ENCODE data around the gene MED15. TPM values are rescaled to one million over a fixed set of nuclear protein-coding genes. Genes with fewer than 3 reads are reported as not detected.

MED15 gene
- total RNA-seq, 1 donor = 36.9 TPM

DNA sequence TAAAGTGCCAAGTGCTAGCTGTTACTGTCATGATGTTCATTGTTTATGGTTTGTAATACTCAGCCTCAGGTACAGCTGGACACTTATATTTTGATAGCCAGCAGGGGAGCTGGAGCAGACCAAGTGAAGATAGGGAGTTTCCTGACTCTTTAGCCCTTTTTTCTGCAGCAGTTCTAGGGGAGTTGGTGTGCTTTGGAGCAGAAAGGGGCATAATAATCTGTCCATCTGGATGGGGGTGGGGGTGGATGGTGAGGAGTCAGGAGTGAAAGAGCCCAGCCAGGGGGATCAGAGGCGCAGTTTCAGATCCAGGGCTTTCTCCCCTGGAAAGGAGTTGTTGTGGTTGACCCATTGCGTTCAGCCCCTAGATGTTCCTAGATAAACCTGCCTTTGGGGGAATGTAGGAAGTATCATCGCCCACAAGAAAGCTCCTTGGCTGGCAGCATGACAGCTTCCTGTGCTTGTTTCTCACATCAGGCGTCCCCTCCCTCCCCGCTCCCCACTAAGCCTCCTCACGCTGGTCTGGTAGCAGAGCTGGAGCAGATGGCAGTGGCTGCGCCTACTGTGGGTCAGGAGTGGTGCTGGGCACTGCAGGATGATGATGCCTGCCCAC, 41.9 kb downstream of the MED15 start:
- no peak for DNase-seq (ENCODE audit: insufficient read length, low spot score, missing footprints)
- H3K4me1 ChIP-seq (ENCODE audit: insufficient read depth, low read length) = peaks cover 78% of the 10 kb centered on the region
- H3K27ac ChIP-seq (ENCODE audit: low read depth, low read length) = peak overlapping the region; percentile 99
- H3K79me2 ChIP-seq (ENCODE audit: insufficient read depth, low read length) = peaks cover 79% of the 10 kb centered on the region
- no peaks in the 10 kb centered on the region for H3K27me3 ChIP-seq (ENCODE audit: insufficient read depth, low read length)
- no peak overlapping the region for H3K4me3 ChIP-seq (ENCODE audit: insufficient read depth, low read length)
- no peak overlapping the region for H2AFZ ChIP-seq (ENCODE audit: low read length)
- TF ChIP-seq, protein P1, sequence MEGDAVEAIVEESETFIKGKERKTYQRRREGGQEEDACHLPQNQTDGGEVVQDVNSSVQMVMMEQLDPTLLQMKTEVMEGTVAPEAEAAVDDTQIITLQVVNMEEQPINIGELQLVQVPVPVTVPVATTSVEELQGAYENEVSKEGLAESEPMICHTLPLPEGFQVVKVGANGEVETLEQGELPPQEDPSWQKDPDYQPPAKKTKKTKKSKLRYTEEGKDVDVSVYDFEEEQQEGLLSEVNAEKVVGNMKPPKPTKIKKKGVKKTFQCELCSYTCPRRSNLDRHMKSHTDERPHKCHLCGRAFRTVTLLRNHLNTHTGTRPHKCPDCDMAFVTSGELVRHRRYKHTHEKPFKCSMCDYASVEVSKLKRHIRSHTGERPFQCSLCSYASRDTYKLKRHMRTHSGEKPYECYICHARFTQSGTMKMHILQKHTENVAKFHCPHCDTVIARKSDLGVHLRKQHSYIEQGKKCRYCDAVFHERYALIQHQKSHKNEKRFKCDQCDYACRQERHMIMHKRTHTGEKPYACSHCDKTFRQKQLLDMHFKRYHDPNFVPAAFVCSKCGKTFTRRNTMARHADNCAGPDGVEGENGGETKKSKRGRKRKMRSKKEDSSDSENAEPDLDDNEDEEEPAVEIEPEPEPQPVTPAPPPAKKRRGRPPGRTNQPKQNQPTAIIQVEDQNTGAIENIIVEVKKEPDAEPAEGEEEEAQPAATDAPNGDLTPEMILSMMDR (IDR thresholded peaks at IDR 0.05; ENCODE audit: extremely low read depth, low read depth, low read length) = no peak
- peaks cover 27% of the 10 kb centered on the region for H3K36me3 ChIP-seq (ENCODE audit: insufficient read depth, low read length)
- H3K4me2 ChIP-seq (ENCODE audit: insufficient read depth, low read length) = peak overlapping the region; percentile 23
- H3K9me3 ChIP-seq (ENCODE audit: low read depth, low read length) = no peaks in the 10 kb centered on the region
- H4K20me1 ChIP-seq (ENCODE audit: insufficient read depth, low read length) = peaks cover 55% of the 10 kb centered on the region

DNA sequence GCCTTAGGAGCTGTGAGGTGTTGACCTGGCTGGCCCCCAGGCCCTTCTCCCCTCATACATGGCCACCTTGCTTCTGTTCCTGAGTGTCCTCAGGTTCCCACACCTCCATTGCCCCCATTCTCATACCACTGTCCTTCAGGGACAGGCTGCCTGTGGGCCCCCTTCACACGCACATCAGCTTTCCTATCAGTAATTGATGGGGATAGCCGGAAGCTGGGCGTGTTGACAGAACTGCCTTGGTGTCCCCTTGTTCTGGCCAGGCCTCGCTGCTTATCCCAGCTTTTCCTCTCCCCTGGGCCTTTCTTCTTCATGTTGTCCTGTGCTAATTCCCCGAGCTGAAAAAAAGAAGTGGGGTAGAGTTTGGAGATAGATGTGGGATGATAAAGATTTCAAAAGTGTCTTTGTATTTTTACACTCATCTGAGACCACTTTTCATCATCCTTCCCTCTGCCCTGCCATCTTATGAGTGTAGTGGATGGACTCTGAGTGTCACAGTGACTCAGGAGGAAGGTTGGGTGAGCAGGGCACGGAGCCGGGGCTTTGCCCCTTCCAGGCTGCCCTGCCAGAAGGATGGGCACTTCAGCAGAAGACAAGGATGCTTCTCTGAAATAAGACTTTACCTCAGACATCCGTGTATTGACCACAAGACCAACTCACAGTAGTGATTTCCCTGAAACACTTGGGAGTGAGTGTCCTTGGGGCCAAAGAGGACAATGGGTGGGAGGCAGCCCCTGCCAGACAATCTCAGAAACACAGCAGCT, 42.8 kb downstream of the MED15 start:
- Histone ChIP-seq H3K4me3 (ENCODE audit: insufficient read depth, low read length) (peak overlapping the region; percentile 49), H4K20me1 (ENCODE audit: insufficient read depth, low read length) (peaks cover 62% of the 10 kb centered on the region), H3K4me1 (ENCODE audit: insufficient read depth, low read length) (peaks cover 85% of the 10 kb centered on the region), H3K4me2 (ENCODE audit: insufficient read depth, low read length) (peak overlapping the region; percentile 70), H3K27ac (ENCODE audit: low read depth, low read length) (peak overlapping the region; percentile 99), H3K79me2 (ENCODE audit: insufficient read depth, low read length) (peaks cover 79% of the 10 kb centered on the region), H3K27me3 (ENCODE audit: insufficient read depth, low read length) (no peaks in the 10 kb centered on the region), H3K36me3 (ENCODE audit: insufficient read depth, low read length) (peaks cover 29% of the 10 kb centered on the region), H3K9me3 (ENCODE audit: low read depth, low read length) (no peaks in the 10 kb centered on the region), H2AFZ (ENCODE audit: low read length) (no peak overlapping the region)
- DNase-seq (ENCODE audit: insufficient read length, low spot score, missing footprints) = no peak
- TF ChIP-seq, protein P1 (IDR thresholded peaks at IDR 0.05; ENCODE audit: extremely low read depth, low read depth, low read length) = no peak

DNA sequence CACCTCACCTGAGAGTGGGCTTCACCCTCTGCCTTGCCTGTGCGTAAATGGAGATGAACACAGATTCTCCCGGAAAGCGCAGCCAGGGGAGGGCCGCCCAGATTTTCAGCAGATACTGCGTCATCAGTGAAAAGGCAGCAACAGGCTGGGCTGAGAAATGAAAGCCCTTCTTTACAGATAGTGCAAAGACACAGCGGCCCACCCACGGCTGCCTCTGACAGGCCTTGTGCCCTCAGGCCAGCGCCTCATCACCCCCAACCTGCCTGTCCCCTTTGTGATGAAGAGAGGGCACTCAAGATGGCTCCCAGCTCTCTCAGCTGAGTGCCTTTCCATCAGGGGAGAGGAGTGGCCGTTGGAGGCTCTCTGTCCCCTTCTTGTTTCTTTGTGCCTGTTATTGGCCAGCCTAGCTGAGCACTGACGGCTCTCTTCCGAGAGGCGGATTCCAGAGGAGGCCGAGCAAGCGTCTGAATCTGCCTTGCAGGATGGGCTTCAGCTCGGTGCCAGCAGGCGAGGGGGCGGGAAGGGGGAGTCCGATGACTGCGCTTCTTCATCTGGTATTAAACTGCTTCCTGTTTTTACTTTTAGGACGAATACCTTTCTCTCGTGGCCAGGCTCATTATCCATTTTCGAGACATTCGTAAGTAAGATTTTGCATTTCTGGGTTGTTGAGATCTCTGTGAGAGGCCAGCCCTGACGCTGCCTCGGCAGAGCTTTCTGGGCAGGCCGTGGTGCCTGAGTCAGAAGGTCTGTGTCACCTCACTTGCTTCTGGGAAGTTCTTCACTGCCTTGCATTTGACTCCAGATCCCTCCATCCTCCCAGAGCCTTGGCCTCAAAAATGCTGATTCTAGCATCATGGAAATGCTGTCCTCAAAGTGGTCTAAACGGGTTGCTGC, 43.7 kb downstream of the MED15 start:
- Histone ChIP-seq H3K4me2 (ENCODE audit: insufficient read depth, low read length) (peak overlapping the region; percentile 70), H3K4me1 (ENCODE audit: insufficient read depth, low read length) (peaks cover 80% of the 10 kb centered on the region), H3K79me2 (ENCODE audit: insufficient read depth, low read length) (peaks cover 79% of the 10 kb centered on the region), H3K9me3 (ENCODE audit: low read depth, low read length) (no peaks in the 10 kb centered on the region), H2AFZ (ENCODE audit: low read length) (no peak overlapping the region), H3K27ac (ENCODE audit: low read depth, low read length) (peak overlapping the region; percentile 99), H3K36me3 (ENCODE audit: insufficient read depth, low read length) (peaks cover 38% of the 10 kb centered on the region), H4K20me1 (ENCODE audit: insufficient read depth, low read length) (peaks cover 60% of the 10 kb centered on the region), H3K27me3 (ENCODE audit: insufficient read depth, low read length) (no peaks in the 10 kb centered on the region), H3K4me3 (ENCODE audit: insufficient read depth, low read length) (peak overlapping the region; percentile 49)
- peak; percentile 94 for DNase-seq (ENCODE audit: insufficient read length, low spot score, missing footprints)
- TF ChIP-seq, protein P1 (IDR thresholded peaks at IDR 0.05; ENCODE audit: extremely low read depth, low read depth, low read length) = no peak

Data from osteoblast (primary cell).